ENCODE results near the gene LRRC31. TPM values are rescaled to one million over a fixed set of nuclear protein-coding genes. Genes with fewer than 3 reads are reported as not detected.

The LRRC31 gene
- total and polyA plus RNA-seq, 4 donors, result 6.1 TPM; not detected in 3

DNA sequence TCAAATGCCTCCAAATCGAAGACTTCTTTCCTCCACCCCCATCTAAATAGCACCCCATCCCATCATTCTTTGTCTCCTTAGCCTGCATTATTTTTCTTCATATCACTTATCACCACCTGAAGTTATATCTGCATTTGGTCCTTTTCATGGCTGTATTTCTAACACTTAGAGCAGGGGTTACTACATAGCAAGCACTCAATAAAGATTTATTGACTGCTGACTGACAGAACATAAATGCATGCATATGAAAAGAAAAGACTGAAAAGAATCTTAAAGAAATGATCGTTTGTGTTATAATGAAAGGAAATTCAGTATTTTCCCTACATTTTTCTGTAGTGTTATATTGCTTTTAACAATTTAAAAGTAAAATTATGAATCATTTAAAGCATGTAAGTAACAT is 1.4 kb downstream of the LRRC31 start:
- 81 to 88% methylated on average over 2 of the region's 2 CpGs for WGBS, 2 donors
- no peaks in the 10 kb centered on the region for H3K9me3 ChIP-seq (ENCODE audit: control insufficient read depth, low read length)
- H3K27me3 ChIP-seq (ENCODE audit: control insufficient read depth in 1 of 2, insufficient read depth in 2 of 2, low read length in 1 of 2), result no peaks in the 10 kb centered on the region
- no peak overlapping the region for H3K27ac ChIP-seq (ENCODE audit: low read depth in 1 of 2, low read length in 2 of 2)
- no peaks in the 10 kb centered on the region for H3K36me3 ChIP-seq (ENCODE audit: control insufficient read depth in 1 of 2, insufficient read depth in 2 of 2, low read length in 1 of 2)
- intact Hi-C loops (cut with DNase I), result loop anchor here in 1 of 2 donors (10.0 kb wide), 1 partner anchor 96 kb away; the partner anchor contains the start of gene SEC62
- H3K4me3 ChIP-seq (ENCODE audit: low read length in 2 of 2), result no peak overlapping the region
- ATAC-seq (ENCODE audit: low FRiP score) (no peak), DNase-seq (no peak)
- H3K4me1 ChIP-seq (ENCODE audit: control insufficient read depth in 1 of 2, insufficient read depth in 2 of 2, low read length in 2 of 2), result no peaks in the 10 kb centered on the region

DNA sequence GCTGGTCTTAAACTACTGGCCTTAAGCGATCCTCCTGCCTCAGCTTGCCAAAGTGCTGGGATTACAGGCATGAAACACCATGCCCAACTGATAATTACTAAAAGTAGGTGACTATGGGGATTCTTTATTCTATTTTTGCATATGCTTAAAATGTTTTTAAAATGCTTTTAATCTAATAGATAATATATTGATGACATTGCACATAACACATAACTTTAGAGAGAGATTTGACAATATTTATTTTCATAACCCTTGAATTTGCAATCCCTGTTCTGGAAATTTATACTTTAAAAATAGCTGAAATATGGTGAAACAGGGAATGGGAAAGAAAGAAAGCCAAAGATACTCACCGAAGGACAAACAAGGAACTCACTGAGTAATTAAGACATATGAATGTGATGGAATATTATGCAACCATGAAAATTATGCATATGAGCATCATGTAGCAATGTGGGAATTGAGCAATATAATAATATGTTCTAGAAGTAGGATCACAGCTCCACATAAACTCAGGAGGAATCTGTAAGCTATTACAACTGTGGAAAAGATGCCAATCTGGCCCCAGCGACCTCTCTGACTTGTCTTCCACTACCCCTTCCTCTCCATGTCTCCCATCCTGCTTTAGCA is 2.0 kb downstream of the LRRC31 start:
- Histone ChIP-seq H3K4me1 (ENCODE audit: control insufficient read depth in 1 of 2, insufficient read depth in 2 of 2, low read length in 2 of 2) (no peaks in the 10 kb centered on the region), H3K36me3 (ENCODE audit: control insufficient read depth in 1 of 2, insufficient read depth in 2 of 2, low read length in 1 of 2) (no peaks in the 10 kb centered on the region)
- intact Hi-C loops (cut with DNase I), result loop anchor here in 1 of 2 donors (10.0 kb wide), 1 partner anchor 97 kb away; the partner anchor contains the start of gene SEC62

DNA sequence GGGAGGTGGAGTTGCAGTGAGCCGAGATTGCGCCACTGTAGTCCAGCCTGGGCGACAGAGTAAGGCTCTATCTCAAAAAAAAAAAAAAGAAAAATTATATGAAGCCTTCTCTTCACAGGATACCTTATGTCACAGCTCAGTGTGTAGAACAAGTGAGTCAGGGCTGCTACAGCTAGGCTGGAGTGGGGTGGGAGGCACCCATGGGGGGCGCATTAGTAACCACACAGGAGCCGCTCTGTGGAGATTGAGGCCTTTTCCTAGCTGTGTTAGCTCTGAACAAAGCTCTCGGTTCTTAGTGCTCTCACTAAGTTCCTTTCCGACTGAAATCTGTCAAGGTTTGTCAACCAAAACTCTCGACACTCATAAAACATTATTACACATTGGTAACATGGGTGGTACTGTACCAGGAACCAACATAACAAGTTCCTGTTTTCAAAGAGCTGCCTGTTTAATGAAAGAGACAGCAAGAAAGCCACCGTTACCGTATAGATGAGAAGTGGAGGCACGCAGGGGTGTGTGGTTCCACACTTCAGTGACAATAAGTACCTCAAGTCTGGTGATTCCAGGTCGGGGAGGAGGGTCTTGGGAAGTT is 4.5 kb downstream of the LRRC31 start:
- no peaks in the 10 kb centered on the region for H3K36me3 ChIP-seq (ENCODE audit: control insufficient read depth in 1 of 2, insufficient read depth in 2 of 2, low read length in 1 of 2)
- ATAC-seq (ENCODE audit: low FRiP score) (no peak), DNase-seq (no peak)
- no peaks in the 10 kb centered on the region for H3K4me1 ChIP-seq (ENCODE audit: control insufficient read depth in 1 of 2, insufficient read depth in 2 of 2, low read length in 2 of 2)
- intact Hi-C loops (cut with DNase I), result loop anchor here in 1 of 2 donors (10.0 kb wide), 1 partner anchor 100 kb away; the partner anchor contains the start of gene SEC62
- no peaks in the 10 kb centered on the region for H3K27me3 ChIP-seq (ENCODE audit: control insufficient read depth in 1 of 2, insufficient read depth in 2 of 2, low read length in 1 of 2)
- H3K27ac ChIP-seq (ENCODE audit: low read depth in 1 of 2, low read length in 2 of 2), result no peak overlapping the region
- WGBS, 2 donors, result 78 to 81% methylated on average over 12 of the region's 12 CpGs
- no peaks in the 10 kb centered on the region for H3K9me3 ChIP-seq (ENCODE audit: control insufficient read depth, low read length)
- no peak overlapping the region for H3K4me3 ChIP-seq (ENCODE audit: low read length in 2 of 2)

More for the DNA sequence above, 2.0 kb downstream of the LRRC31 start:
- ATAC-seq (ENCODE audit: low FRiP score), result no peak
- no peaks in the 10 kb centered on the region for H3K9me3 ChIP-seq (ENCODE audit: control insufficient read depth, low read length)
- H3K27ac ChIP-seq (ENCODE audit: low read depth in 1 of 2, low read length in 2 of 2), result no peak overlapping the region
- DNase-seq, result no peak
- no peaks in the 10 kb centered on the region for H3K27me3 ChIP-seq (ENCODE audit: control insufficient read depth in 1 of 2, insufficient read depth in 2 of 2, low read length in 1 of 2)
- WGBS, 2 donors, result 90 to 95% methylated on average over 3 of the region's 3 CpGs
- H3K4me3 ChIP-seq (ENCODE audit: low read length in 2 of 2), result no peak overlapping the region

DNA sequence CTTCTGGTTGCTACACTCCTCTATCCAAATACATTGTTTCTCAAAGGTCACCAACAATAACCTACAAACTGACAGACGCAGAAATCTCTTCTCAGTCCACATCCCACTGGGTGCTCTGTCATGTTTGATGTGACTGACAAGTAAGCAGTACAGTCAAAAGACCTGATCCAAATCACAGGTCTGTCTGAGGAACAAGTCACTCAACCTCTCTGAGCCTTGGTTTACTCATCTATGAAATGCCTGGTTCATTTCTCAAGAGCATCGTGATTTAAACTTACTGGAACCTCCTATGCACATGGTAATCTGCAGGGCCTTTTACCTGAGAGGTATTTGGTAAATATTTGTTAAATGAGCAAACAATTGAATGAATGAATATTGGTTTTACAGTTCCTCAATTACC is 5.5 kb downstream of the LRRC31 start:
- Histone ChIP-seq H3K27me3 (ENCODE audit: control insufficient read depth in 1 of 2, insufficient read depth in 2 of 2, low read length in 1 of 2) (no peaks in the 10 kb centered on the region), H3K4me1 (ENCODE audit: control insufficient read depth in 1 of 2, insufficient read depth in 2 of 2, low read length in 2 of 2) (no peaks in the 10 kb centered on the region), H3K36me3 (ENCODE audit: control insufficient read depth in 1 of 2, insufficient read depth in 2 of 2, low read length in 1 of 2) (no peaks in the 10 kb centered on the region), H3K27ac (ENCODE audit: low read depth in 1 of 2, low read length in 2 of 2) (no peak overlapping the region), H3K4me3 (ENCODE audit: low read length in 2 of 2) (no peak overlapping the region), H3K9me3 (ENCODE audit: control insufficient read depth, low read length) (no peaks in the 10 kb centered on the region)
- WGBS, 2 donors, result 84 to 88% methylated on average over 2 of the region's 2 CpGs
- DNase-seq (no peak), ATAC-seq (ENCODE audit: low FRiP score) (no peak)
- intact Hi-C loops (cut with DNase I), result loop anchor here (5.0 to 10.0 kb wide), 2 partner anchors 101 to 103 kb away; partner anchors contain the start of gene SEC62 (in 2 of the 2)

DNA sequence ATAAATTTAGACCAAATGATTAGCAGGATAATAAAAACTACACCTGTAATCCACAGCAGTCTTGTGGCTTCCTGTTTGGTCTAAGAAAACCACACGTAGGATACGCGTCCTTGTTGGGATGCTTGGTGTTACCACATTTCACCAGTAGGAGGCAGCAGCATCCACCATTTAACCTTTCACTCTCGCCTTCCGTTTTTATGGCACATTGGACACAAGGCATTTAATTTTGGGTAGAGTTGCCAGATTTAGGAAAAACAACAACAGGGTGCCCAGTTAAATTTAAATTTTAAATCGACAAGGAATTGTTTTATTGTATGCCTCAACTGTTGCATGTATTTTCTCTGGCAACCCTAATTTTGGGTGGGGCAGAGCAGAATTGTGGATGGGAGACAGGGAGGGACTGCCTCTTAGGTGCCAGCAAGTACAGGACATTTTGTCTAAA is 6.3 kb downstream of the LRRC31 start:
- intact Hi-C loops (cut with DNase I), result loop anchor here (5.0 to 10.0 kb wide), 2 partner anchors 101 to 104 kb away; partner anchors contain the start of gene SEC62 (in 2 of the 2)
- ATAC-seq (ENCODE audit: low FRiP score), result peak; percentile 89
- H3K27me3 ChIP-seq (ENCODE audit: control insufficient read depth in 1 of 2, insufficient read depth in 2 of 2, low read length in 1 of 2), result no peaks in the 10 kb centered on the region
- H3K36me3 ChIP-seq (ENCODE audit: control insufficient read depth in 1 of 2, insufficient read depth in 2 of 2, low read length in 1 of 2), result no peaks in the 10 kb centered on the region
- no peaks in the 10 kb centered on the region for H3K4me1 ChIP-seq (ENCODE audit: control insufficient read depth in 1 of 2, insufficient read depth in 2 of 2, low read length in 2 of 2)
- no peak overlapping the region for H3K4me3 ChIP-seq (ENCODE audit: low read length in 2 of 2)
- DNase-seq, result peak in 1 of 2 donors; percentile 57
- no peak overlapping the region for H3K27ac ChIP-seq (ENCODE audit: low read depth in 1 of 2, low read length in 2 of 2)
- H3K9me3 ChIP-seq (ENCODE audit: control insufficient read depth, low read length), result no peaks in the 10 kb centered on the region
- WGBS, 2 donors, result 1% methylated on average over 6 of the region's 6 CpGs

DNA sequence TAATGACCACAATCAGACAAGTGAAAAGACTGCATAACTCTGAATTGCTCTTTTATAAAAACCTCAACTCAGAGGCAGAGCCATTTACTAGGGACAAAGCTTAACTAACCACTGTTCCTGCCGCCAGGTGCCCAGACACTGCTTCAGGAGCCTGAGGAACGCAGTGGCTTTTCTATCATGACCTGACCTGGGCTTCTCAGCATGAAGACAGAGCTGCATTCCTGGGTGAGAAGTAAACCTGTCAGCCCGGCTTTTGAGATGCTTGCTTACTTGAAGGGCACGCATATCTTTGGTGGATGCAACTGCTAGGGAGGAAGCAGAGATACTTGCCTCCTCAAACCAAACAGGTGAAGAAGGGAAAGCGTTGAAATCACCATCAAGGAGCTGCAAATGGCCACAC is 7.9 kb downstream of the LRRC31 start:
- intact Hi-C loops (cut with DNase I), result loop anchor here (5.0 to 10.0 kb wide), 2 partner anchors 103 to 105 kb away; partner anchors contain the start of gene SEC62 (in 2 of the 2)

DNA sequence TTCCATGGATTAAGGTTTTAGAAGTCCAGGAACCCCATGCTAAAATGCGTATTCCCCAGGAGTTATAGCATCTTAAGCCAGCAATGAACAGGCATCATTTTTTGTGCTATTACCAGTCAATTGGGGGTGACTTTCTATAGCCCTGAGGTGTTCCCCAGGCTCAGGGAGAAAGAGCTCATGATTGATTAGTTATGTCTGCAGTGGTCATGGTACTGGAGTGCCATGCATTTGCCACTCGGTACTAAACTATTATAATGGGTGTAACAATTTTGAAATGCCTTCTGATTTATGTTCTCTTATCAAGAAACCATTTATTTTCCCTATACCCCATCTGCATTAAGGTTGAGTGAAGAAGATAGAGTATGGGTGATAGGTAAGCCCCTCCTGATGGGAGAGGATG is 11.9 kb downstream of the LRRC31 start:
- Histone ChIP-seq H3K9me3 (ENCODE audit: control insufficient read depth, low read length) (no peaks in the 10 kb centered on the region), H3K27ac (ENCODE audit: low read depth in 1 of 2, low read length in 2 of 2) (no peak overlapping the region), H3K27me3 (ENCODE audit: control insufficient read depth in 1 of 2, insufficient read depth in 2 of 2, low read length in 1 of 2) (peaks cover 0 to 2% of the 10 kb centered on the region in 2 donors), H3K4me1 (ENCODE audit: control insufficient read depth in 1 of 2, insufficient read depth in 2 of 2, low read length in 2 of 2) (no peaks in the 10 kb centered on the region), H3K36me3 (ENCODE audit: control insufficient read depth in 1 of 2, insufficient read depth in 2 of 2, low read length in 1 of 2) (no peaks in the 10 kb centered on the region), H3K4me3 (ENCODE audit: low read length in 2 of 2) (no peak overlapping the region)
- intact Hi-C loops (cut with DNase I), result no loop called here
- 62 to 76% methylated on average over 2 of the region's 2 CpGs for WGBS, 2 donors
- no peak for ATAC-seq (ENCODE audit: low FRiP score)
- DNase-seq, result no peak

More for the DNA sequence above, 7.9 kb downstream of the LRRC31 start:
- ATAC-seq (ENCODE audit: low FRiP score), result no peak
- DNase-seq, result no peak
- peaks cover 0 to 2% of the 10 kb centered on the region in 2 donors for H3K27me3 ChIP-seq (ENCODE audit: control insufficient read depth in 1 of 2, insufficient read depth in 2 of 2, low read length in 1 of 2)
- no peaks in the 10 kb centered on the region for H3K4me1 ChIP-seq (ENCODE audit: control insufficient read depth in 1 of 2, insufficient read depth in 2 of 2, low read length in 2 of 2)
- no peak overlapping the region for H3K4me3 ChIP-seq (ENCODE audit: low read length in 2 of 2)
- H3K27ac ChIP-seq (ENCODE audit: low read depth in 1 of 2, low read length in 2 of 2), result no peak overlapping the region
- 89 to 91% methylated on average over 5 of the region's 5 CpGs for WGBS, 2 donors
- no peaks in the 10 kb centered on the region for H3K36me3 ChIP-seq (ENCODE audit: control insufficient read depth in 1 of 2, insufficient read depth in 2 of 2, low read length in 1 of 2)
- H3K9me3 ChIP-seq (ENCODE audit: control insufficient read depth, low read length), result no peaks in the 10 kb centered on the region

DNA sequence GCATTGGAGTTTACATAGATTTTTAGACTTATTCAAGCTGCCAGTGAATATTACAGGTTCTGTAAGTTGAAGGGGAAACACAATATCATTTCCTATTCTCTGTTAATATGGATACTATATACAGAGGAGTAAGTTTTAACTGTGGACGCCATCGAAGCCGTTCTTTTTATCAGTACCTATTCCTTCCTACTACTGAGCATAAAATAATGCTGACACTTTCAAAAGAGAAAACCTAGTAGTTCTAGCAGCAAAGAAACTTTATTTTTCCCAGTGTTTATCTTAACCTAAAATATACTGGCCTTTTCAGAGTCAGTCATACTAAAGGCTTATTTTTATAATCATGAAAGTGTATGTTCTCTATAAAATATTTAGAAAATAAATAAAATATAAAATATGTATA is 14.2 kb downstream of the LRRC31 start:
- peaks cover 0 to 2% of the 10 kb centered on the region in 2 donors for H3K27me3 ChIP-seq (ENCODE audit: control insufficient read depth in 1 of 2, insufficient read depth in 2 of 2, low read length in 1 of 2)
- DNase-seq (no peak), ATAC-seq (ENCODE audit: low FRiP score) (no peak)
- H3K27ac ChIP-seq (ENCODE audit: low read depth in 1 of 2, low read length in 2 of 2), result no peak overlapping the region
- H3K9me3 ChIP-seq (ENCODE audit: control insufficient read depth, low read length), result no peaks in the 10 kb centered on the region
- H3K36me3 ChIP-seq (ENCODE audit: control insufficient read depth in 1 of 2, insufficient read depth in 2 of 2, low read length in 1 of 2), result no peaks in the 10 kb centered on the region
- H3K4me1 ChIP-seq (ENCODE audit: control insufficient read depth in 1 of 2, insufficient read depth in 2 of 2, low read length in 2 of 2), result no peaks in the 10 kb centered on the region
- 85 to 90% methylated on average over 3 of the region's 3 CpGs for WGBS, 2 donors
- intact Hi-C loops (cut with DNase I), result no loop called here
- H3K4me3 ChIP-seq (ENCODE audit: low read length in 2 of 2), result no peak overlapping the region

DNA sequence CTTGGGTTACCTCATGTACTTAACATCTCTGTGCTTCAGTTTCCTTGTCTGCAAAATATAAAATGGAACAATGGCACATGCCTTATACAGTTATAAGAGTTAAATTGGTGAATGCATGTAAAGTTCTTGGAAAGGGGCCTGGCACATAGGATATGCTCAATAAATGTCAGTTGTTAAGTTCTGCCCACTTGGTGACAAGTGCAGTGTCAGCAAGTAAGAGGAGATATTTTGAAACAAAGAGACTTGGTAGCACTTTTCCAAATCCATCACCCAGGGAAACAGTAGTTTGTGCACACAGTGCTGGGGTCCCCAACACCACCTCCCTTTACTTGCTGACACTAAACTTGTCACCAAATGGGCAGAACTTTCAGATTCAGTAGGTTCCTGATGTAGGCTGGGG is 19.1 kb downstream of the LRRC31 start:
- ATAC-seq (ENCODE audit: low FRiP score) (no peak), DNase-seq (no peak)
- H3K4me1 ChIP-seq (ENCODE audit: control insufficient read depth in 1 of 2, insufficient read depth in 2 of 2, low read length in 2 of 2), result no peaks in the 10 kb centered on the region
- no peak overlapping the region for H3K4me3 ChIP-seq (ENCODE audit: low read length in 2 of 2)
- no peaks in the 10 kb centered on the region for H3K36me3 ChIP-seq (ENCODE audit: control insufficient read depth in 1 of 2, insufficient read depth in 2 of 2, low read length in 1 of 2)
- no peak overlapping the region for H3K27ac ChIP-seq (ENCODE audit: low read depth in 1 of 2, low read length in 2 of 2)
- no peaks in the 10 kb centered on the region for H3K27me3 ChIP-seq (ENCODE audit: control insufficient read depth in 1 of 2, insufficient read depth in 2 of 2, low read length in 1 of 2)
- H3K9me3 ChIP-seq (ENCODE audit: control insufficient read depth, low read length), result no peaks in the 10 kb centered on the region
- intact Hi-C loops (cut with DNase I), result no loop called here

Data from aorta (tissue), 5 donors.